H1 (cell line): ENCODE measurements around the gene TCF7L1. TPM values are rescaled to one million over a fixed set of nuclear protein-coding genes. Genes with fewer than 3 reads are reported as not detected.

Experiments used
- CTCF ChIA-PET: fragments of 300-600 bp; sonication (Branson Sonifier 250); formaldehyde crosslinking; loops from one replicate; lab custom pipeline; 2021; ENCODE audit not compliant: partially characterized antibody; lab: Charles Lee
- POLR2A ChIA-PET: fragments of 300-600 bp; sonication (Branson Sonifier 250); formaldehyde crosslinking; loops from one replicate; lab custom pipeline; 2021; ENCODE audit warnings: inconsistent platforms; ENCODE audit not compliant: partially characterized antibody; lab: Charles Lee
- DNase-seq, 2 experiments: peaks; one replicate each; pipeline versions ENCODE4 v3.0.0 to v3.0.0-alpha.2; 2010 to 2022; ENCODE audit warnings: low spot score in 2 of 2, low read depth in 1 of 2, mixed read lengths in 1 of 2
- FAIRE-seq: peaks from 2 replicates; lab custom pipeline; 2011; peaks lifted over from hg19 to GRCh38; lab: Jason Lieb, UNC
- H2AFZ ChIP-seq: 2 replicates; pipeline ENCODE4 v1.8.1; 2012; ENCODE audit warnings: low read length, inconsistent platforms
- H2AK5ac ChIP-seq: 2 replicates; pipeline ENCODE4 v1.6.1; 2013; ENCODE audit warnings: low read depth, low read length
- H2BK120ac ChIP-seq: replicated peaks from 2 replicates; pipeline ENCODE3; 2013; ENCODE audit warnings: low read depth, low read length, inconsistent platforms
- H2BK12ac ChIP-seq: 2 replicates; pipeline ENCODE4 v1.6.1; 2013; ENCODE audit warnings: low read depth, low read length
- H2BK15ac ChIP-seq: 2 replicates; pipeline ENCODE4 v1.6.1; 2013; ENCODE audit warnings: low read length
- H2BK20ac ChIP-seq: 2 replicates; pipeline ENCODE4 v1.6.1; 2013; ENCODE audit warnings: low read length
- H2BK5ac ChIP-seq: 2 replicates; pipeline ENCODE4 v1.6.1; 2013; ENCODE audit warnings: low read depth, low read length
- H3K14ac ChIP-seq: 2 replicates; pipeline ENCODE4 v1.6.1; 2013; ENCODE audit warnings: inconsistent platforms; ENCODE audit not compliant: insufficient read length
- H3K18ac ChIP-seq: 2 replicates; pipeline ENCODE4 v1.6.1; 2013; ENCODE audit warnings: low read length; ENCODE audit errors: extremely low read depth
- H3K23ac ChIP-seq: 2 replicates; pipeline ENCODE4 v1.6.1; 2013; ENCODE audit warnings: inconsistent platforms; ENCODE audit not compliant: insufficient read length
- H3K23me2 ChIP-seq: 2 replicates; pipeline ENCODE4 v1.6.1; 2013; ENCODE audit warnings: low read depth, low read length
- H3K27ac ChIP-seq: 2 replicates; pipeline ENCODE4 v1.6.1; 2011; ENCODE audit warnings: low read depth, low read length, inconsistent platforms
- H3K27me3 ChIP-seq, 4 experiments: replicated peaks in 1 of 4; 1 replicate in 1 of 4; 2 replicates in 3 of 4; pipeline versions ENCODE4 v1.6.1 to v1.8.1; 2011 to 2013; ENCODE audit warnings: low read length in 3 of 4, mild to moderate bottlenecking in 3 of 4, inconsistent platforms in 2 of 4, mixed read lengths in 2 of 4, moderate library complexity in 1 of 4; ENCODE audit not compliant: control insufficient read depth in 3 of 4, insufficient read depth in 3 of 4; ENCODE audit errors: extremely low read depth in 1 of 4
- H3K36me3 ChIP-seq, 4 experiments: 2 replicates each; pipeline versions ENCODE4 v1.6.1 to v1.8.1; 2011 to 2013; ENCODE audit warnings: mild to moderate bottlenecking in 4 of 4, low read length in 3 of 4, moderate library complexity in 2 of 4, control low read depth in 1 of 4, inconsistent platforms in 1 of 4; ENCODE audit not compliant: insufficient read depth in 4 of 4, control insufficient read depth in 2 of 4
- H3K4ac ChIP-seq: replicated peaks from 2 replicates; pipeline ENCODE3; 2013; ENCODE audit warnings: low read length, low read depth, mixed read lengths, inconsistent platforms; ENCODE audit not compliant: insufficient read length
- H3K4me1 ChIP-seq, 4 experiments: replicated peaks in 1 of 4; 1 replicate in 1 of 4; 2 replicates in 3 of 4; pipeline versions ENCODE4 v1.6.1 to v1.8.1; 2011 to 2013; ENCODE audit warnings: low read length in 3 of 4, inconsistent platforms in 2 of 4, mixed read lengths in 1 of 4; ENCODE audit not compliant: insufficient read depth in 4 of 4, control insufficient read depth in 3 of 4
- H3K4me2 ChIP-seq, 2 experiments: 2 replicates each; pipeline versions ENCODE4 v1.6.1 to v1.8.1; 2011 to 2013; ENCODE audit warnings: low read depth in 2 of 2, low read length in 2 of 2, control low read depth in 1 of 2, inconsistent platforms in 1 of 2, mild to moderate bottlenecking in 1 of 2; ENCODE audit not compliant: insufficient read depth in 1 of 2
- H3K4me3 ChIP-seq, 4 experiments: fragments of 200-600, 300-600 bp in 1 of 4; sonication (generic), shearing (Covaris generic), sonication (Bioruptor Twin) in 1 of 4; 2 replicates each; pipeline versions ENCODE4 v1.5.1 to v1.8.1; 2011 to 2016; ENCODE audit warnings: low read length in 4 of 4, low read depth in 3 of 4, control low read depth in 2 of 4, inconsistent platforms in 2 of 4, mild to moderate bottlenecking in 2 of 4, mixed read lengths in 1 of 4, moderate library complexity in 1 of 4; ENCODE audit not compliant: insufficient read depth in 2 of 4; ENCODE audit errors: extremely low read depth in 1 of 4
- H3K56ac ChIP-seq: replicated peaks from 2 replicates; pipeline ENCODE3; 2013; ENCODE audit warnings: low read depth, mild to moderate bottlenecking, mixed read lengths, low read length, inconsistent platforms; ENCODE audit not compliant: insufficient read length
- H3K79me1 ChIP-seq: 2 replicates; pipeline ENCODE4 v1.6.1; 2013; ENCODE audit warnings: low read depth, low read length, control low read depth
- H3K79me2 ChIP-seq, 2 experiments: 2 replicates each; pipeline versions ENCODE4 v1.6.1 to v1.8.1; 2012 to 2013; ENCODE audit warnings: low read length in 2 of 2, mild to moderate bottlenecking in 2 of 2, inconsistent platforms in 1 of 2; ENCODE audit not compliant: insufficient read depth in 2 of 2, control insufficient read depth in 1 of 2
- H3K9ac ChIP-seq, 4 experiments: replicated peaks in 1 of 4; 1 replicate in 1 of 4; 2 replicates in 3 of 4; pipeline versions ENCODE4 v1.6.1 to v1.8.1; 2011 to 2013; ENCODE audit warnings: low read depth in 3 of 4, low read length in 3 of 4, control low read depth in 2 of 4, mild to moderate bottlenecking in 2 of 4, moderate library complexity in 2 of 4, inconsistent platforms in 1 of 4; ENCODE audit errors: extremely low read depth in 1 of 4
- H3K9me3 ChIP-seq, 2 experiments: 2 replicates each; pipeline versions ENCODE4 v1.6.1 to v1.8.1; 2012 to 2013; ENCODE audit warnings: mild to moderate bottlenecking in 2 of 2, moderate library complexity in 2 of 2, control low read depth in 1 of 2, inconsistent platforms in 1 of 2, low read depth in 1 of 2, low read length in 1 of 2, mixed read lengths in 1 of 2; ENCODE audit not compliant: insufficient read depth in 2 of 2
- H4K20me1 ChIP-seq, 2 experiments: replicated peaks in 1 of 2; 2 replicates each; pipeline versions ENCODE3 to v1.8.1; 2011 to 2013; ENCODE audit warnings: inconsistent platforms in 2 of 2, low read length in 2 of 2, mild to moderate bottlenecking in 1 of 2; ENCODE audit not compliant: insufficient read depth in 2 of 2, control insufficient read depth in 1 of 2
- H4K5ac ChIP-seq: 2 replicates; pipeline ENCODE4 v1.6.1; 2013; ENCODE audit warnings: low read length, low read depth, mixed read lengths, inconsistent platforms; ENCODE audit not compliant: insufficient read length
- H4K8ac ChIP-seq: 2 replicates; pipeline ENCODE4 v1.8.0; 2013; ENCODE audit warnings: mild to moderate bottlenecking, moderate library complexity, low read length, inconsistent platforms; ENCODE audit not compliant: insufficient read depth; ENCODE audit errors: extremely low read depth
- H4K91ac ChIP-seq: replicated peaks from 2 replicates; pipeline ENCODE3; 2013; ENCODE audit warnings: low read length, mixed read lengths, inconsistent platforms; ENCODE audit not compliant: insufficient read length
- NANOG ChIP-seq: IDR thresholded peaks from 2 replicates; pipeline ENCODE4 v1.6.1; 2011; ENCODE audit warnings: low read length, low read depth, mild to moderate bottlenecking, inconsistent platforms; ENCODE audit not compliant: insufficient read depth, poor library complexity, severe bottlenecking
- PHF8 ChIP-seq: fragments of 200-600 bp; sonication (generic); conservative IDR thresholded peaks from 2 replicates; pipeline ENCODE4 v1.7.1; 2012; ENCODE audit warnings: low read depth, mild to moderate bottlenecking, inconsistent platforms, low read length, moderate library complexity
- SIRT6 ChIP-seq: IDR thresholded peaks from one replicate; pipeline ENCODE4 v1.7.1; 2012; ENCODE audit warnings: low read length, inconsistent platforms
- TBP ChIP-seq: IDR thresholded peaks from 2 replicates; pipeline ENCODE4 v1.6.1; 2011; ENCODE audit warnings: low read depth, low read length, improper control_type of control experiment
- WGBS, 2 experiments: shearing (Covaris generic) in 1 of 2; methylation state at CpG; one replicate each; pipeline versions ENCODE4 v1.1.6 to v1.1.7; 2013 to 2015; ENCODE audit warnings: low lambda C conversion rate in 2 of 2, mixed read lengths in 2 of 2, inconsistent platforms in 1 of 2, low coverage in 1 of 2, missing lambda C conversion rate in 1 of 2; ENCODE audit not compliant: insufficient replicate concordance in 2 of 2, insufficient coverage in 1 of 2, insufficient read length in 1 of 2; ENCODE audit errors: extremely low coverage in 1 of 2, missing lambda C conversion rate in 1 of 2; 5-methylcytosine and 5-hydroxymethylcytosine counted together
- polyA plus RNA-seq, 7 experiments: library from polyadenylated mRNA; depleted of rRNA in 3 of 7; stranded (reverse) in 5 of 7; unstranded in 2 of 7; fragments of >200 nt in 5 of 7; fragments of 200-250 nt in 2 of 7; gene quantifications; 1 replicate in 5 of 7; 2 replicates in 1 of 7; 4 replicates in 1 of 7; pipeline versions ENCODE4 v1.2.1 to v1.2.3, GENCODE V29; 2011 to 2013; ENCODE audit warnings: missing spikeins in 2 of 7, mixed read lengths in 2 of 7
- total RNA-seq: library from RNA; stranded (reverse); fragmentation: NEBNext Ultra II Directional; extraction: Animal tissue kit (Norgen Biotek cat#: 25700); gene quantifications from 2 replicates; pipeline ENCODE4 v1.2.1, GENCODE V29; 2021

The TCF7L1 gene
- total and polyA plus RNA-seq, 2 of the 8 experiments (the other 6 are each of a cell fraction or from before 2014, with no cell fraction given): 27.5 to 108 TPM

DNA sequence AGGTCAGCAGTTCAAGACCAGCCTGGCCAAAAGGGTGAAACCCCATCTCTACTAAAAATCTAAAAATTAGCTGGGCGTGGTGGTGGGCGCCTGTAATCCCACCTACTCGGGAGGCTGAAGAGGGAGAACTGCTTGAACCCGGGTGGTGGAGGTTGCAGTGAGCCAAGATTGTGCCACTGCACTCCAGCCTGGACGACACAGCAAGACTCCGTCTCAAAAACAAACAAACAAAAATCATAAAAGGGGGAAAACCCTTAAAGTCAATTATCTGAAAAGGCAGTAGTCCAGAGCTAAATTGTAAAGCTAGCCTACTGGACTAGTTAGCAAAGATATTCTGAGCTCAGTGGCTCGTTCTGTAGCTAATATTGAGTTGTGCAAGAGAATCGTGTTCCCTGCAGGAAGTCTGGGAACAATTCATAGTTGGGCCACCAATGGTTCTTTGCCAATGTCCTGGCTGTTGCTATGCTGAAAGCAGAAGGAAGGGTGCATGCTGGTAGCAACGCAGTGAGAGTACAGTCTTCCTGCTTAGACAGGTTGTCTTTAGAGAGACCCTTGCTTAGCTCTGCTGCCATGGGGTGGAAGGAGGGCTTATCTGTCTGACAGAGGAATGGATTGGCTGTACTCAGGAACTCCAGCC is 190.3 kb downstream of the TCF7L1 start:
- FAIRE-seq (no peak), DNase-seq (no peak)
- H4K91ac ChIP-seq: no peak overlapping the region
- H3K27me3 ChIP-seq: no peaks in the 10 kb centered on the region; a peak in 1 of 7 replicates
- no peak overlapping the region for H2BK5ac ChIP-seq
- 93% methylated on average over 9 of the region's 9 CpGs; no CpG with 5 or more reads in 1 of the 2 experiments for WGBS, 2 experiments
- H3K79me2 ChIP-seq: peaks cover 9 to 24% of the 10 kb centered on the region in 2 experiments
- H4K20me1 ChIP-seq: peaks cover 2 to 13% of the 10 kb centered on the region in 2 experiments
- no peak overlapping the region for H3K4me2 ChIP-seq
- POLR2A ChIA-PET: interaction anchor here (1.2 to 6.2 kb wide), 3 partner anchors 7 to 223 kb away, joined by 4 to 70 read pairs (median 4); partner anchors contain the start of genes ELMOD3 and RETSAT
- H3K23ac ChIP-seq: no peak overlapping the region
- H3K4ac ChIP-seq: no peak overlapping the region
- no peak overlapping the region for H3K56ac ChIP-seq
- H2BK20ac ChIP-seq: no peak overlapping the region
- H3K18ac ChIP-seq: no peak overlapping the region
- H3K4me3 ChIP-seq: no peak overlapping the region
- no peaks in the 10 kb centered on the region for H3K9me3 ChIP-seq
- no peak overlapping the region; the same call in 1 of the 2 replicates for H4K8ac ChIP-seq
- H2BK12ac ChIP-seq: no peak overlapping the region
- H3K79me1 ChIP-seq: peaks cover 17% of the 10 kb centered on the region
- H2AK5ac ChIP-seq: no peak overlapping the region
- H3K4me1 ChIP-seq: peaks cover 0 to 13% (median 5%) of the 10 kb centered on the region in 4 experiments; a peak in 6 of 7 replicates
- peaks cover 17% of the 10 kb centered on the region for H3K23me2 ChIP-seq
- CTCF ChIA-PET: interaction anchor here (0.7 to 1.2 kb wide), 4 partner anchors 10 to 256 kb away, joined by 3 to 6 read pairs (median 4); no protein-coding TSS in a partner anchor
- TF ChIP-seq SIRT6 (no peak), TBP (no peak), PHF8 (no peak), NANOG (no peak)
- H3K27ac ChIP-seq: no peak overlapping the region
- no peak overlapping the region for H3K14ac ChIP-seq
- H2BK15ac ChIP-seq: no peak overlapping the region
- no peak overlapping the region for H2AFZ ChIP-seq
- no peak overlapping the region for H3K9ac ChIP-seq
- H4K5ac ChIP-seq: no peak overlapping the region
- peaks cover 18 to 46% (median 31%) of the 10 kb centered on the region in 4 experiments for H3K36me3 ChIP-seq
- H2BK120ac ChIP-seq: no peak overlapping the region
